MCF 10A (cell line): ENCODE measurements around the gene LMOD3. TPM values are rescaled to one million over a fixed set of nuclear protein-coding genes. Genes with fewer than 3 reads are reported as not detected.

Experiments
- BruUV-seq: library from RNA; stranded (reverse); fragments of 400-500 nt; replicated peaks from 2 replicates; lab custom pipeline; 2021; lab: Mats Ljungman, UMichigan
- CTCF ChIA-PET: fragments of 300-600 bp; sonication (Branson Sonifier 250); formaldehyde crosslinking; extraction: SDS; loops from one replicate; lab custom pipeline; 2021; ENCODE audit warnings: antibody characterized with exemption, inconsistent platforms; lab: Yijun Ruan, JAX
- POLR2A ChIA-PET: fragments of 300-600, 350-650 bp; sonication (Branson Sonifier 250); formaldehyde crosslinking; extraction: SDS; loops from one replicate; lab custom pipeline; 2020; ENCODE audit warnings: antibody characterized with exemption, inconsistent platforms; lab: Yijun Ruan, JAX
- DNase-seq: peaks from one replicate; pipeline ENCODE4 v3.0.0-alpha.2; 2018; ENCODE audit not compliant: unreplicated experiment
- H3K27ac Mint-ChIP-seq: one replicate; pipeline ENCODE4 v1.8.0; 2022; ENCODE audit warnings: mild to moderate bottlenecking, low read depth, mixed read lengths; ENCODE audit not compliant: unreplicated experiment
- H3K27me3 Mint-ChIP-seq: one replicate; pipeline ENCODE4 v1.8.0; 2022; ENCODE audit warnings: mixed read lengths; ENCODE audit not compliant: insufficient read depth, unreplicated experiment
- H3K36me3 Mint-ChIP-seq: one replicate; pipeline ENCODE4 v1.8.0; 2022; ENCODE audit warnings: mild to moderate bottlenecking, moderate library complexity, mixed read lengths; ENCODE audit not compliant: insufficient read depth, unreplicated experiment
- H3K4me1 Mint-ChIP-seq: one replicate; pipeline ENCODE4 v1.8.0; 2022; ENCODE audit warnings: mixed read lengths; ENCODE audit not compliant: insufficient read depth, unreplicated experiment
- H3K4me3 Mint-ChIP-seq: one replicate; pipeline ENCODE4 v1.8.0; 2022; ENCODE audit warnings: mild to moderate bottlenecking, moderate library complexity, mixed read lengths; ENCODE audit not compliant: unreplicated experiment
- H3K9me3 Mint-ChIP-seq: one replicate; pipeline ENCODE4 v1.8.0; 2022; ENCODE audit warnings: mixed read lengths; ENCODE audit not compliant: unreplicated experiment
- intact Hi-C: fragments of 100-400 bp; cut with micrococcal nuclease; formaldehyde crosslinking; loops from 2 replicates; pipeline ENCODE4 v1.14.1; 2022
- total RNA-seq: library from RNA; stranded (reverse); gene quantifications from 2 replicates; pipeline ENCODE4 v1.2.3, GENCODE V29; 2022
- TF ChIP-seq, protein P1 (sequence below): fragments of 200-600 bp; IDR thresholded peaks from one replicate; pipeline ENCODE4 v1.8.0; 2022; ENCODE audit warnings: antibody characterized with exemption, mild to moderate bottlenecking; ENCODE audit not compliant: unreplicated experiment

Gene LMOD3
- total RNA-seq, 1 experiment from 2014 or later, result not detected

DNA sequence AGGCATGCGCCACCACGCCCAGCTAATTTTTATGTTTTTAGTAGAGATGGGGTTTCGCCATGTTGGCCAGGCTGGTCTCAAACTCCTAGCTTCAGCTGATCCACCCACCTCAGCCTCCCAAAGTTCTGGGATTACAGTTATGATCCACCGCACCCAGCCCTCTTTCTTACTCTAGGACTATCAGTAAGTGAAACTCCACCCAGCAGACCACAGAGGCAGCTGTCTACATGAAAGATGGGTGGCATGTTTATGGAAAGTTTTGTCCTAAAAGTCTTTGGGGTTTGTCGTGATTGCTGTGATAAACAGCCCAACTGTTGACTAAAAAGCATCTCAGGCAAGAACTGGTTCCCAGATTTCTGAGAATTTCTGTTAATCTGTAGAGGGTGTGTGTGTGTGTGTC, 26.8 kb downstream of the LMOD3 start:
- H3K36me3 Mint-ChIP-seq, result peaks cover 82% of the 10 kb centered on the region

DNA sequence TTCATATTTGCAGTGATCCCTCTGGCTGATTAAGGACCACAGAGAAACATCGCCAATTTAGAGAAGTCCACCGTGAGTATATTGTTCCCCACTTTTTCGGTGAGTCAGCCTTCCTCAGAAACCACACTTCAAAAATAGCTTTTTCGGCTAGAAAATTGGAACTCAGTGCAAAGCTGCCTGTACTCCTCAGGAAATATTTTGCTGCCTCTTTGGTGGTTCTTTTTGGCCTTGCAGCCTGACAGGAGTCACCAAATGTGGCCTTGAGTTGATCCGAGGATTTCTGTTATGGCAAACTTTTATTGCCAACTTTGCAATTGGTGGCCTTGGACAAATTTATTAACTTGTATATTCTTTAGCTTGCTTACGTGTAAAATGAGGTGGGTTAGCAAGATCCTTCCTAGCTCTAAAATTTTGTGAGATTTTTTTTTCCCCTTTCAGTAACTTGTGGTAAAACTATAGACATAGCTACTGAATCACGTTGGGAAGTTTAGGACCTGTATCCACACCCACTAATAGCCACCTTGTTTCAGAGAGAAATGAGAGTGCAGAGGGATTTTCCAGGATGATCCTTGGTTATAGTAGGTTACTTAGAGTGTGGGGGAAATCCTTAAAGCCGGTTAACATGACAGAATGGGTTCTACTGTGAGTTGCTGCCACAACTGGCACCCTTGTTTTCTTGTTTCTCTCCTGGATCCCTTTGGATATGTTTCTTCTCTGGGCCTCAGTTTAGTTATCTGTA, 27.8 kb downstream of the LMOD3 start:
- intact Hi-C loops, result no loop called here
- TF ChIP-seq, protein P1, sequence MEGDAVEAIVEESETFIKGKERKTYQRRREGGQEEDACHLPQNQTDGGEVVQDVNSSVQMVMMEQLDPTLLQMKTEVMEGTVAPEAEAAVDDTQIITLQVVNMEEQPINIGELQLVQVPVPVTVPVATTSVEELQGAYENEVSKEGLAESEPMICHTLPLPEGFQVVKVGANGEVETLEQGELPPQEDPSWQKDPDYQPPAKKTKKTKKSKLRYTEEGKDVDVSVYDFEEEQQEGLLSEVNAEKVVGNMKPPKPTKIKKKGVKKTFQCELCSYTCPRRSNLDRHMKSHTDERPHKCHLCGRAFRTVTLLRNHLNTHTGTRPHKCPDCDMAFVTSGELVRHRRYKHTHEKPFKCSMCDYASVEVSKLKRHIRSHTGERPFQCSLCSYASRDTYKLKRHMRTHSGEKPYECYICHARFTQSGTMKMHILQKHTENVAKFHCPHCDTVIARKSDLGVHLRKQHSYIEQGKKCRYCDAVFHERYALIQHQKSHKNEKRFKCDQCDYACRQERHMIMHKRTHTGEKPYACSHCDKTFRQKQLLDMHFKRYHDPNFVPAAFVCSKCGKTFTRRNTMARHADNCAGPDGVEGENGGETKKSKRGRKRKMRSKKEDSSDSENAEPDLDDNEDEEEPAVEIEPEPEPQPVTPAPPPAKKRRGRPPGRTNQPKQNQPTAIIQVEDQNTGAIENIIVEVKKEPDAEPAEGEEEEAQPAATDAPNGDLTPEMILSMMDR, result no peak
- Mint-ChIP-seq H3K9me3 (no peaks in the 10 kb centered on the region), H3K4me3 (no peak overlapping the region), H3K36me3 (peaks cover 82% of the 10 kb centered on the region), H3K27me3 (no peaks in the 10 kb centered on the region), H3K4me1 (peaks cover 35% of the 10 kb centered on the region), H3K27ac (no peak overlapping the region)
- CTCF ChIA-PET, result interaction anchor here (0.7 to 2.8 kb wide), 5 partner anchors 8 to 49 kb away, joined by 3 to 13 read pairs (median 3); partner anchors contain the start of gene LMOD3
- no TSS peak for BruUV-seq
- POLR2A ChIA-PET, result interaction anchor here (0.6 to 7.5 kb wide), 3 partner anchors 8 to 19 kb away, joined by 3 to 54 read pairs (median 4); partner anchors contain the start of gene ARL6IP5
- DNase-seq, result no peak

More for the DNA sequence above, 26.8 kb downstream of the LMOD3 start:
- H3K4me3 Mint-ChIP-seq, result no peak overlapping the region
- ChIA-PET POLR2A (interaction anchor here (0.6 to 7.5 kb wide), 2 partner anchors 9 to 43 kb away, joined by 3 to 54 read pairs; partner anchors contain the start of genes ARL6IP5 and TMF1), CTCF (no interaction called here)
- DNase-seq, result no peak
- H3K9me3 Mint-ChIP-seq, result no peaks in the 10 kb centered on the region
- intact Hi-C loops, result no loop called here
- no peak overlapping the region for H3K27ac Mint-ChIP-seq
- TF ChIP-seq, protein P1, result no peak
- no peaks in the 10 kb centered on the region for H3K27me3 Mint-ChIP-seq
- peaks cover 25% of the 10 kb centered on the region for H3K4me1 Mint-ChIP-seq
- no TSS peak for BruUV-seq

DNA sequence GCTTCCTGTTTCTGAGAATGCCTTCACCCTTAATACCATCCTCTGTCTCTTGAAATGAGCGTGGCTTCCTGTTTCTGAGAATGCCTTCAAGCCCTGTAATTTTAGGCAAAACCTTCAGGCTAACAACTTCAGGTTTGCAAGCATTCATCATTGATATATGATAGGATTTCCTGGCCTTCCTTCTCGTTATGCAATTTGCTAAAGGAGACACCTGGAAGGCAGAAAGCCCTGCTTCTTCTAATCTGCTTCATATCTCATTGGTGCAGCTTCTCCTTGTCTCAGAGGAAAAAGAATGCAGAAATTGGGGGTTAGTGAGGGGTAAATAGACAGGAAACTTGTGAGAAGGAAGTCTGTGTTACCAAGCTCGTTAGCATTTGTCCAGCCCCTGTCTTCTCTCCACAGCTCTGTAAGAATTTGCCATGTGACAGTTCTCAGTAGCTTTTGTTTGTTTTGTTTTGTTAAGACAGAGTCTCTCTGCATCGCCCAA, 30.3 kb downstream of the LMOD3 start:
- Mint-ChIP-seq H3K27ac (no peak overlapping the region), H3K27me3 (no peaks in the 10 kb centered on the region), H3K36me3 (peaks cover 82% of the 10 kb centered on the region), H3K4me3 (no peak overlapping the region), H3K9me3 (no peaks in the 10 kb centered on the region), H3K4me1 (peaks cover 36% of the 10 kb centered on the region)
- ChIA-PET CTCF (interaction anchor here (0.7 to 1.0 kb wide), 3 partner anchors 8 to 29 kb away, joined by 3 to 4 read pairs (median 3); no protein-coding TSS in a partner anchor), POLR2A (interaction anchor here (0.6 to 2.0 kb wide), 2 partner anchors 24 to 41 kb away, joined by 3 to 9 read pairs; no protein-coding TSS in a partner anchor)
- DNase-seq, result no peak
- intact Hi-C loops, result no loop called here
- TF ChIP-seq, protein P1, result no peak
- no TSS peak for BruUV-seq

DNA sequence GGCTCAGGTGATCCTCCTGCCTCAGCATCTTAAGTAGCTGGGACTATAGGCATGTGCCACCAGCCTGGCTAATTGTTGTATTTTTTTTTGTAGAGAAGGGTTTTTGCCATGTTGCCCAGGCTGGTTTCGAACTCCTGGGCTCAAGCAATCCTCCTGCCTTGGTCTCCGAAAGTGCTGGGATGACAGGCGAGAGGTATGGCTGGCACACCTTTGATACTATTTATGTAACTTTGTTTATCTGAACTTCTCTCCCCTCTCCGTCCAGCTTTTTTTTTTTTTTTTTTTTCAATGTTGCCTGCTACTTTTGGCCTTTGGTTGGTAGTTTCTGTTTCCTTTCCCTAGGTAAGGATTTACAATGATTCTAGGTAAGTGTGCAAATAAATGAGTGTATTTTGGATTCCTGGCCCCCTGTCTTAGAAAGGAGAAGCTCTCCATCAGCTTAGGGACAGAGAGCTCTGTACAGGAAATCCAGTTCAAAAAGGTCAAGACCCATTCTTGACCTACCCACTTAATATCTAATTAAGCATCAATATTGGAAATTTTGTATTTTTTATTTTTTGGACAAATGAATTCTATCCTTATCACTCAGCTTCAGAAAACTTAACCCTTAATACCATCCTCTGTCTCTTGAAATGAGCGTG, 30.9 kb downstream of the LMOD3 start:
- Mint-ChIP-seq H3K27me3 (no peaks in the 10 kb centered on the region), H3K27ac (no peak overlapping the region)
- CTCF ChIA-PET, result interaction anchor here (1.0 kb wide), 2 partner anchors 8 to 30 kb away, joined by 3 read pairs; no protein-coding TSS in a partner anchor

More for the DNA sequence above, 30.9 kb downstream of the LMOD3 start:
- H3K4me3 Mint-ChIP-seq, result no peak overlapping the region
- TF ChIP-seq, protein P1, result no peak
- peaks cover 76% of the 10 kb centered on the region for H3K36me3 Mint-ChIP-seq
- no peaks in the 10 kb centered on the region for H3K9me3 Mint-ChIP-seq
- DNase-seq, result no peak
- BruUV-seq, result no TSS peak
- H3K4me1 Mint-ChIP-seq, result peaks cover 36% of the 10 kb centered on the region
- POLR2A ChIA-PET, result interaction anchor here (2.0 kb wide), 1 partner anchor 41 kb away, joined by 9 read pairs; no protein-coding TSS in a partner anchor
- intact Hi-C loops, result no loop called here
